HG02981 (cell line): ENCODE data around the gene CAVIN1.
"Not testable (repeated sequence)": the region's sequence is repeated elsewhere in the genome, so short reads cannot be mapped to it uniquely, and the experiment has no call there.

ENCODE experiments used
- ATAC-seq: cut with Tn5 transposase; IDR thresholded peaks from one replicate; pipeline ENCODE4 v1.9.1; 2021; ENCODE audit warnings: mild to moderate bottlenecking, moderate library complexity; ENCODE audit not compliant: unreplicated experiment

CAVIN1 gene

DNA sequence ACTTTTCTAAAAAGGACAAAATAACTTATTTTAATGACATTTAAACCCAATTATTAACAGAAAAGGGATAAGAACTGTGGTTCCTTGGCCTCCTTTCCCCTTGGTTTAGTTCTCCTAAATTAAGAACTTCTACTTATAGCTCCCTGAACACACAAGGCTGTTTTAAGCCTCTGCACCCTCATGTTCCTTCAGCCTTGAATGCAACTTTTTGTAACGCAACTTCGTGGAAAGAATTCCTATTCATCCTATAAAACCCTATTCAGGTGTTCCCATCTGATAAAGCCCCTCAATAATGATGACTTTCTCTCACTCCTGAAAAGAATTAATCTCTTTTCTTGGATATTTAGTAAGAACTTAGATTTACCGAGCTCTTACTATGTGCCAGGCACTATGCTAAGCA is 41.2 kb downstream of the CAVIN1 start:
- no peak for ATAC-seq

DNA sequence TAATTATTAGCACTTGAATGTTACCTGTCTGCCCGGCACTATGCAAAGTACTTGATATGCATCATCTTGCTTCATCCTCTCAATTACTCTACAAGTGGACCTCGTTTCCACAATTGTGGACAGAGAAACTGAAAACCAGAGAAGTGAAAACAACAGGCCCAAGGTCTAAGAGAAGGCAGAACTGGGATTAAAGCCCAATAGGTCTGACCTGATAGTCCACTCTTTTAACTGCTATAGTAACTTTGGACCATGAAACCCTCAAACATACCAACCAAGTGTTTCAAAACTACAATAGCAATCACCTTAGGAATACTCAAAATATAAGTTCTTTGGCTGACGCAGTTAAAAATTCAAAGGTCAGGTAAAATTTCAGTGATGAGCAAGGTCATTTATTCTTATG is 42.1 kb downstream of the CAVIN1 start:
- ATAC-seq: no peak

DNA sequence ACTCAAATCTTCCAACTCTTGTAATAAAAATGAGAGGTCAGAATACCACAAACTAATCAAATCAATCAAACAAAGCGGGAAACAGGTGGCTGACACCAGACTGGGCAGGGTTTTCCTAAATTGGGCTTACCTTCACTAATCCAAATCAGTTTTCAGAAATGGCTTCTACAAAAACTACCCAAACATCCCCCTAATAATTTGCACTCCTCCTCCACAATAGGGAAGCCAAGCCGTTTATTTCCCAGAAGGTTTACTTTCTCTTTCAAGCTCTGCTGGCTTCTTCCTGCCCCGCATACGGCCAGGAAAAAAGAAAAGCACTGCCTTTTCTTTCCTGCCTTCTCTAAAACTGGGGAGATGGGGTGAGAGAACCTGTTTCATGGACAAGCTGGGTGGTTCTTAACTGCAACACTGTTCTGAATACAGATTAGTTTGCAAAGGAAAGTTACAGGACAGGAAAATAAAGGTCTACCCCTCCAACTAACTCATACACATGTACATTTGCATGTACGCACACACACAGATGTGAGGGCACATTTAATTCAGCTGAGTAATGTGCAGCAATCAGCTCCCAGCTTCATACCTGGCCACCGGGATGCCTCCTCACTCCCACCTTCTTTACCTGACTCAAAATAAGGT is 44.0 kb downstream of the CAVIN1 start:
- ATAC-seq: no peak

DNA sequence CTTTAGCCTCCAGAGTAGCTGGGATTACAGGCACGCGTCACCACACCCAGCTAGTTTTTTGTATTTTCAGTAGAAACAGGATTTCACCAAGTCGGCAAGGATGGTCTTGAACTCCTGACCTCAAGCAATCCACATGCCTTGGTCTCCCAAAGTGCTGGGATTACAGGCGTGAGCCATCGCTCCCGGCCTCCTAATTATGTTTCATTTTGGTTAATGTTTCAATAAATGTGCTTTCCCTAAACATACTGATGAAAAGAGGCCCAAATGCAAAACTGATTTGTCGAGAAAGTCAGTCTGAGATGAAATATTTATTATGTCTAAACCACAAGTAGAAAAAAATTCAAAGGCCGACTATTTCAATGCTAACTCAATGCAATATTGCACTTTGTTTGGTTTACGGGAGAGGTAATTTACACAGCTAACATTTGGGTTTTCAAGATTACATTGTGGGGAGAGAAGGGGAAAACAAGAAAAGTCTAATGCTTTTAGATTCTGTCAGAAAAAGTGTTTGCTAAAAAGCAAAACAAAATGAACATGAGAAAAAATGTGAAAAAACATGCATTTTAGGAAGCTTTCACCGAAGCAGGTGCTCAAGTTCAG is 44.6 kb downstream of the CAVIN1 start:
- no peak for ATAC-seq

DNA sequence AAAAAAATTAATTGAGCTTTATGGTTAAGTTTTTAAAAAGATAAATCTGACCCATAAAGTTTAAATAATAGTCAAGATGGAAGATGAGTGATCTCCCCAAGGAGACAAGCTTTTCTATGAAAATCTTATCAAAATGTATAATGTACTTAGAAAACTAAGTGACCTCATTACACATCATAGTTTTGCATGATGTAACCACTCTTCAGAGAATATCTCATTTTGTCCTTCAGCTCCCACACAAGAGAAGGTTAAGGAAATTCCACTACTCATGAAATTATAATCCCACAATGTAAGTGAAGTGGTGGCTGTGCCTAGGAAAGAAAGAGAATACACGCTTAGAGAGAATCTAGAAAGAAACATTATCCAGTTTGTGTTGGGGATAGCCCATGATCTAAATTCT is 49.2 kb downstream of the CAVIN1 start:
- no peak for ATAC-seq

DNA sequence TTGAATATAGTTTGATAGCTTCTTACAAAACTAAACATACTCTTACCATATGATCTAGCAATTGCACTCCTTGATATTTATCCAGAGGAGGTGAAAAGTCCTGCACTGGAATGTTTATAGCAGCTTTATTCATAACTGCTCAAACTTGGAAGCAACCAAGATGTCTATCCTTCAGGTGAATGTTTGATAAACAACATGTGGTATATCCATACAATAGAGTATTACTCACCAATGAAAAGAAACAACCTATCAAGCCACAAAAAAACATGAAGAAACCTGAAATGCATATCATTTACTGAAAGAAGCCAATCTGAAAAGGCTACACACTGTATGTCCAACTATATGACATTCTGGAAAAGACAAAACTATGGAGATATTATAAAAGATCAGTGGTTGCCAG is 50.9 kb downstream of the CAVIN1 start:
- ATAC-seq: no peak

DNA sequence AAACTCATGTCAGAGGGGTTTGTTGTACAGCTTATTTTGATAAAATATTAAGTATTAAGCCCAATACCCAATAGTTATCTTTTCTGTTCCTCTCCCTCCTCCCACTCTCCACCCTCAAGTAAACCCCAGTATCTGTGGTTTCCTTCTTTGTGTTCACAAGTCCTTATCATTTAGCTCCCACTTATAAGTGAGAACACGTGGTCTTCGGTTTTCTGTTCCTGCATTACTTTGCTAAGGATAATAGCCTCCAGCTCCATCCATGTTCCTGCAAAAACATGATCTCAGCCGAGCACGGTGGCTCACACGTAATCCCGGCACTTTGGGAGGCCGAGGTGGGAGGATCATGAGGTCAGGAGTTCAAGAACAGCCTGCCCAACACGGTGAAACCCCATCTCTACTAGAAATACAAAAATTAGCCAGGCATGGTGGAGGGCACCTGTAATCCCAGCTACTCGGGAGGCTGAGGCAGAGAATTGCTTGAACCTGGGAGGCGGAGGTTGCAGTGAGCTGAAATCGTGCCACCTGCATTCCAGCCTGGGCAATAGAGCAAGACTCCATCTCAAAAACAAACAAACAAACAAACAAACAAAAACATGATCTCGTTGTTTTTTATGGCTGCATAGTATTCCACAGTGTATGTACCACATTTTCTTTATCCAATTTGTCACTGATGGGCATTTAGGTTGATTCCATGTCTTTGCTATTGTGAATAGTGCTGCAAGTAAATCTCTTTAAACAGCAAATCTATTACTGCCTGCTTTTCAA is 54.1 kb downstream of the CAVIN1 start:
- not testable (repeated sequence) for ATAC-seq

DNA sequence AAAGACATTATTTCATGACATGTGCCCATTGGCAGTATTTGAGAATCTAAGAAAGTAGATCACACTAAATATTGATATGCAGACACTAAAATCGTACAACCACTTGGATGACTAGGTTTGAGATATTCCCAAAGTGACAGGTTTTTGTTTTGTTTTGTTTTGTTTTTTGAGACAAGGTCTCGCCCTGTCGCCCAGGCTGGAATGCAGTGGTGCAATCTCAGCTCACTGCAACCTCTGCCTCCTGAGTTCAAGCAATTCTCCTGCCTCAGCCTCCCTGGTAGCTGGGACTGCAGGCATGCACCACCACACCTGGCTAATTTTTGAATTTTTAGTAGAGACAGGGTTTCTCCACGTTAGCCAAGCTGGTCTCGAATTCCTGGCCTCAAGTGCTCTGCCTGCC is 54.7 kb downstream of the CAVIN1 start:
- ATAC-seq: not testable (repeated sequence)

DNA sequence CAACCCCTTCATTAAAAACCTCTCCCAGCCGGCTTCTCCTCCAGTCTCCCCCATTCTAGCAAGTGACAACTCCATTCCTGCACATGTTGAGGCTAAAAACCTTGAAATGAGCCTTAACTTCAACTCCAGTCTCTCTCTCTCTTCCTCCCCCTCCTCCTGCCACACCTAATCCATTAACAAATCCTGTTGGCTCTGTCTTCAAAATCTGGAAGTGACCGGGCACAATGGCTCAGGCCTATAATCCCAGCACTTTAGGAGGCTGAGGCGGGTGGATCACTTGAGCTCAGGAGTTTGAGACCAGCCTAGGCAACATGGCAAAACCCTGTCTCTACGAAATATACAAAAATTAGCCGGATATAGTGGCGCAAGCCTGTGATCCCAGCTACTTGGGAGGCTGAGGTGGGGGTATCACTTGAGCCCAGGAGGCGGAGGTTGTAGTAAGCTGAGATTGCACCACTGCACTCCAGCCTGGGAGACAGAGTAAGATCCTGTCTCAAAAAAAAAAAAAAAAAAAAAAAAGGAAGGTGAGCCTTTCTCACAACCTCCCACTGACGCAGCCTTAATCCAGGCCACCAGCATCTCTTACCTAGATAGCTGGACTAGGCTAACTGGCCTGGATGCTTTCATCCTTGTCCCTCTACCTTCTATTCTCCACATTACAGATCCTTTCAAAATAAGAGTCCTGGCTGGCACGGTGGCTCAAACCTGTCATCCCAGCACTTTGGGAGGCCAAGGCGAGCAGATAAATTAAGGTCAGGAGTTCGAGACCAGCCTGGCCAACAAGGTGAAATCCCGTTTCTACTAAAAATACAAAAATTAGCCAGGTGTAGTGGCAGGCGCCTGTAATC is 56.7 kb downstream of the CAVIN1 start:
- not testable (repeated sequence) for ATAC-seq

DNA sequence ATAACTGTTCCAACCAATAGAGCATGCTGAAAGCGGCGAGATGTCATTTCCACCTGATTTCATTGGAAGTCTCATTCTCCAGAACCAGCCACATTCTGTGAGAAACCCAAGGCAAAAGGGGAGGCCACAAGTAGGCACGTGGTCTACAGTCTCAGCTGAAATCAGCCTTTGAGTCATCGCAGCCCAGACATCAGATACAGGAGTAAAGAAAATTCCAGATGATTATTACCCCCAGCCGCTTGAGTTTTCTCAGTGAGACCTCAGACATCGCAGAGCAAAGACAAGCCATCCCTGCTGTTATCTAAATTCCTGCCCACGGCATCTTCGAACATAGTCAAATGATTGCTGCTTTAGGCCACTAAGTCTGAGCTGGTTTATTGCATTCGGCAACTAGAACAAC is 57.9 kb downstream of the CAVIN1 start:
- no peak for ATAC-seq

DNA sequence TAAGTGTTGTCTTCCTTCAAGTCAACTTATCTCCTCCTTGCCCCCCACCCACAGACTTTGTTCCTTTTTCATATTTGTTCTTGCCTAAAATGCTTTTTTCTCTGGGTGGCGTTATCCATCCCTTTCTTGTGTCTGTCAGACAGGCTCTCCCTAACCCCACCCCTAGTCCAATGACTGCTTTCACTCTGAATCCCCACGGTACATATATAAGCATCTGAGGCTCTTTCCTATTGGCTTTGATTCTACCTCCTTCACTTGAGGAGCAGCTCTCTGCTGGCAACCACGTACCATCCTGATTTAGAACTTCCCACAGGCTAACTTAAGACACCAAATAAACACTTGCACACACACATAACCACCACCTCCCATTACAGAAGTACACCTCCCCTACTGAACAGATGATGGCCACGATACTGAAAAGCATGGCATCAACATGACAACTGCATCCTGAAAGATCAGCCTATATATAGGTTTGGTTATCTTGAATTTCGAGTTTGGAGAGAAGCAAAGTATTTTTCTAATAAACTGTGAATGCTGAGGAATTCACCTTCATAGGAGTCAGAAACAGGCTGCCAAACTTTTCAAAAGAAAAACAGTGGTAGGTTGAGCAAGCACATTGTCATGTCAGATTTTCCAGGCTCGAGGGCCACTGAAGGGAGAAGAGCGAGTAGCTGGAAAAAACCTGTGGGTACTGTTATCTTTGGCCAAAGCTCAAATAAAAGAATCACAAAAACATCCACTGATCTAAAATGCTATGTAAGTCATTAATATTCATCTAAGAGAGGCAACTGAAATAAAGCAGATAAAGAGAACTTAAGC is 59.1 kb downstream of the CAVIN1 start:
- no peak for ATAC-seq

DNA sequence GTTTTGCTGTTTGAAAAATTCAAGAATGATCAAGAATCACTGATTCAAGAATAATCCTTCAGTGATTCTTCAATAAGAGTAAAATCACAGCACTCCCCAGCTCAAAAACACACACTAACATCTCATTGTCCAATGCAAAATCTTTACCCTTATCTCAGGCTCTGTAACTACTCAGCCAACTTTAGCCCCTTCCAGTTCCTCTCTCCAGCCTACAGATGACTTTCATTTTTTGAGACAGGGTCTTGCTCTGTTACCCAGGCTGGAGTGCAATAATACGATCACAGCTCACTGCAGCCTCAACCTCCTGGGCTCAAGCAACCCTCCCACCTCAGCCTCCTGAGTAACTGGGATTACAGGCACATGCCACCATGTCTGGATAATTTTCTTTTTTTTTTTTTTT is 59.8 kb downstream of the CAVIN1 start:
- ATAC-seq: no peak

DNA sequence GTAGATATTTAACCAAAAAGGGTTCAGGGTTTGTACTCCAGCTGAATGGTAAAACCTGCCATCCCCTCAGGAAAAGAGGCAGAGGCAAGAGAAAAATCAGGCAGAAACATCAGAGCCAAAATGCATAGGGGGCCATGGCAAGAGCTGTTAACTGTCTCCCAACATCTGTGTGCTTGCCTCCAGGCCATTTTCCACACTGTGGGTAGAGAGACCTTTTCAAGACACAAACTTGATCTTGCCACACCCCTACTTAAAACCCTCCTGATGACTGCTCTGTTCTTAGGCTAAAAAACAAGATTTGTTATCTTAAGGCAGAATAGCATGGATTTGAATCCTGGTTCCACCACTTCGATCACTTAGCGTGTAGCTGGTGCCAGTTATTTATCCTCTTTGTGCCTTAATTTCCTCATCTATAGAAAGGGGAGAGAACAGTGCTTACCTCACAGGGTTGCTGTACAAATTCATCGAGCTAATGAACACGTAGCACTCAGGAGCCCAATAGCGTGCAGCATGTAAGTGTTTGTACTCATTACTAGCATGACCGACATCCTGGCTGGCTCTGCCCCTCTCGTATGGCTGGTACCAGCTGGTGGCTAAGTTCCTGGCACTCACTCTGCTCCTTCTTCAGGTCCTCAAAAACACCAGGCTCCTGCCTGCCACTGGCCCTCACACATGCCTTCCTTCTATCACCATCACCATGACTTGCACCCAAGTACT is 60.7 kb downstream of the CAVIN1 start:
- no peak for ATAC-seq

DNA sequence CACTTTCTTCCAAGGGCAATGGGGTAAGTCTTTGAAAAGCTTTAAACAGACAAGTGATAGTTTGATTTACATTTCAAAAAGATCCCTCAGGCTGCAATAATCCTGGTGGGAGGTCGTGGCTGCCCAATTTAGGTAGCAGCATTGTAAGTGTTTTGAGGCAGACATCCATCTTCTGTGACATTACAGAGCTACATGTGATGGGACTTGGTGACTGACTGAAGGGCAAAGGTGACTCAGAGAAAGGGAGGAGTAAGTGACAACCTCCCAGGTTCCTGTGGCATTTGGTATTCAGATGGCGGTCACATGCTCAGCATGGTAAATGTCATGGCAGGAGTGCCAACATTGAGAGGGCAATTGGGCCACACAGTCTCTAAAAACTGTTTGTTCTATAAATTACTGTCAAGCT is 61.3 kb downstream of the CAVIN1 start:
- ATAC-seq: no peak

DNA sequence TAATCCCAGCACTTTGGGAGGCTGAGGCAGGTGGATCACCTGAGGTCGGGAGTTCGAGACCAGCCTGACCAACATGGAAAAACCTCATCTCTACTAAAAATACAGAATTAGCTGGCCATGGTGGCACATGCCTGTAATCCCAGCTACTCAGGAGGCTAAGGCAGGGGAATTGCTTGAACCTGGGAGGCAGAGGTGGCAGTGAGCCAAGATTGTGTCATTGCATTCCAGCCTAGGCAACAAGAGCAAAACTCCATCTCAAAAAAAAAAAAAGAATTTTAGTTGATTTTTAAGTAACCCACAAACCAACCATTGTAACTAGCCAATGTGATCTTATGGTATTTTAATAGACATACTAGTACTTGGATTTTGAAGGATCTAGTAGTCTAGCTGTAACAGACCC is 62.7 kb downstream of the CAVIN1 start:
- not testable (repeated sequence) for ATAC-seq

DNA sequence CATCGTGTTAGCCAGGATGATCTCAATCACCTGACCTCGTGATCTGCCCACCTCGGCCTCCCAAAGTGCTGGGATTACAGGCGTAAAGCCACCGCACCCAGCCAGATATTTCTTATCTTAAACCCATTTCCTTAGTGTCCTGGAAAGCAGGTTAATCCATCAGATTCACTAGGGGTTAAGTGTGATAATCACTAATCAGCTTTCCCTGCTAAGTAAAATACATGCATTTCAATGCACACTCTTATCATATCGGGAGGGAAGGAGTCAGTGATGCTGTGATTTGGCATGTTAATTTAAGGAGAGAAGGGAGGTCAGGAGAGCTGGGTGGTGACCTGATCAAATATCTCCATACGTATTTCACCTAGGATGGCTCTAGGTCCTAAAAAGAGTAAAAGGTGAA is 63.9 kb downstream of the CAVIN1 start:
- no peak for ATAC-seq

DNA sequence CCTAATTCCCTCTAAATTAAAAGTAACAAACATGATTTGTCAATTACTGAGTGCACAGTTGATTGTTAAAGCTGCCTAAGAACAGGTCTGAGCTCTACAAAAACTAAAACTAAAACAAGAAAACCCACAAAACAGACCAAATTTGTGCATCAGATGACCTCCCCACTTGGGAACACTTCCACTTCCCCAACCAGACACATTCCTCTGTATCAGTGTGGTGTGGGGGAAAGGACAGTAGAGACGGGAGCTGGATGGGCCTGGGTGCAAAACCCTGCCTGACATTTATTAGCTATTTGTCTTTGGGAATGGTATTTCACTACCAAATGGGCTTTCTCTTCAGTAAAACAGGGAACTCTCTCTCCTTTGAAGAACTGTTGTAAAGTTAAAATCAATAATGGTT is 64.6 kb downstream of the CAVIN1 start:
- no peak for ATAC-seq

DNA sequence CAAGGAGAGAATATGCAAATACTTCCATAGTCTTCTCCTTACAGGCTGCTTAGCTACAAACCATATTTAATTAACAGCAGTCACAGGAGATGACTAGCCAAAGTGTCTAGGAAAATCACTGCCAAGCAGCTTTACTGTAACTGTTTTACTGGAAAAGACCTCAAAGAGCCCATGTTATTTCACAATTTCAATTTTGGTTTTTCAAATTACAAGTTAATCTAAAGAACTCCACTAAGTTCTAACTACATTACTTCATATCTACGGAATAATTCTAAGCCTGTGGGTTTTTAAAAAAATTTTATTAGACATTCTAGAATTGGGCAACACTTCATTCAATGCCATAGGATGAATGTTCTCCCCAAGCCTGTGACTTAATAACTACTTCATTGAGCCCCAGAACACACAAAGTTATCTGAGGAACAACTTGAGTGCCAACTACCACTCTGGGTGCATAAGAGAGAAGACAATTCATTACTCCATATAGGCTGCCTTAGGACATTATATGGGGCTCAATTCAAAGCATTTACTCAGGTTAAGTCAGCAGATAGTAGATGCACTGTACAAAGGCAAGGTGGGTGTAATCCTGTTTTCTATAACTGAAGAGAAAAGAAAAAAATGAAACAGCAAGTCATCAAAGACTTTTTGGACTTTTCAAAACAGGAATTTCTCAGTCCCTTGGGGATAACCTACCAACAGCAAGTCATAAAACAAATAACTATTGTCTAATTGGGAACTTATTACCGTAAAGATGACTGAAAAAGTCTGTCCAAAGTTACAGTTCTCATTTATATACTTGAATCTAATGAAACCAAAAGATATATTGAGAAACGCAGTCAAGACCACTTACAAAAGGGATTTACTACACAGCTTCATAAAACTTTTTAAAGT is 67.9 kb downstream of the CAVIN1 start:
- no peak for ATAC-seq
